PC-3 (cell line): Measurements from ENCODE around the gene MAD1L1.

Source experiments
- EZH2 ChIP-seq: fragments of 300-600 bp; sonication (generic); IDR thresholded peaks from one replicate; pipeline ENCODE4 v1.6.1; 2017; ENCODE audit warnings: antibody characterized with exemption, mild to moderate bottlenecking, low read length; ENCODE audit not compliant: unreplicated experiment
- TF ChIP-seq, protein P1 (sequence below): fragments of 300-600 bp; sonication (generic); conservative IDR thresholded peaks from 2 replicates; pipeline ENCODE4 v1.5.1; 2017; ENCODE audit warnings: antibody characterized with exemption, low read depth, mild to moderate bottlenecking, low read length

- no peak for TF ChIP-seq EZH2
- TF ChIP-seq, protein P1, sequence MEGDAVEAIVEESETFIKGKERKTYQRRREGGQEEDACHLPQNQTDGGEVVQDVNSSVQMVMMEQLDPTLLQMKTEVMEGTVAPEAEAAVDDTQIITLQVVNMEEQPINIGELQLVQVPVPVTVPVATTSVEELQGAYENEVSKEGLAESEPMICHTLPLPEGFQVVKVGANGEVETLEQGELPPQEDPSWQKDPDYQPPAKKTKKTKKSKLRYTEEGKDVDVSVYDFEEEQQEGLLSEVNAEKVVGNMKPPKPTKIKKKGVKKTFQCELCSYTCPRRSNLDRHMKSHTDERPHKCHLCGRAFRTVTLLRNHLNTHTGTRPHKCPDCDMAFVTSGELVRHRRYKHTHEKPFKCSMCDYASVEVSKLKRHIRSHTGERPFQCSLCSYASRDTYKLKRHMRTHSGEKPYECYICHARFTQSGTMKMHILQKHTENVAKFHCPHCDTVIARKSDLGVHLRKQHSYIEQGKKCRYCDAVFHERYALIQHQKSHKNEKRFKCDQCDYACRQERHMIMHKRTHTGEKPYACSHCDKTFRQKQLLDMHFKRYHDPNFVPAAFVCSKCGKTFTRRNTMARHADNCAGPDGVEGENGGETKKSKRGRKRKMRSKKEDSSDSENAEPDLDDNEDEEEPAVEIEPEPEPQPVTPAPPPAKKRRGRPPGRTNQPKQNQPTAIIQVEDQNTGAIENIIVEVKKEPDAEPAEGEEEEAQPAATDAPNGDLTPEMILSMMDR, result no peak
Observed at GRCh38 chr7:2171855-2172254, 60.9 kb downstream of the MAD1L1 start.
